Measurements from ENCODE around the gene CHST11.

CHST11 gene

GRCh38 chr12:104516821-104517220 lies 60.1 kb downstream of the CHST11 start:
- H3K27ac ChIP-seq (ENCODE audit: low read depth, low read length), result no peak overlapping the region
- no peaks in the 10 kb centered on the region for H4K20me1 ChIP-seq (ENCODE audit: low read depth, low read length)
- H3K4me3 ChIP-seq (ENCODE audit: insufficient read depth, low read length, poor library complexity, severe bottlenecking), result no peak overlapping the region
- H3K9me3 ChIP-seq (ENCODE audit: insufficient read depth, low read length), result no peaks in the 10 kb centered on the region
- no peaks in the 10 kb centered on the region for H3K27me3 ChIP-seq (ENCODE audit: low read length)
- no peaks in the 10 kb centered on the region for H3F3A ChIP-seq (ENCODE audit: insufficient read depth)
- TF ChIP-seq EZH2phosphoT487 (conservative IDR thresholded peaks at IDR 0.05; ENCODE audit: low read length) (no peak), CTCF (IDR thresholded peaks at IDR 0.05; ENCODE audit: insufficient read depth, low read length, poor library complexity, severe bottlenecking) (no peak)
- H3K36me3 ChIP-seq (ENCODE audit: low read length), result no peaks in the 10 kb centered on the region
- no peak overlapping the region for H2AFZ ChIP-seq (ENCODE audit: low read depth, low read length, severe bottlenecking)
- H3K4me2 ChIP-seq (ENCODE audit: low read depth, low read length, poor library complexity, severe bottlenecking), result no peak overlapping the region
- H3K9ac ChIP-seq (ENCODE audit: low read length), result no peak overlapping the region
- H3K79me2 ChIP-seq (ENCODE audit: insufficient read depth, low read length), result no peaks in the 10 kb centered on the region
- H3K9me2 ChIP-seq (replicated peaks; ENCODE audit: insufficient read depth, low read length), result no peaks in the 10 kb centered on the region

GRCh38 chr12:104517880-104518279 lies 61.1 kb downstream of the CHST11 start:
- Histone ChIP-seq H3K4me3 (ENCODE audit: insufficient read depth, low read length, poor library complexity, severe bottlenecking) (no peak overlapping the region), H2AFZ (ENCODE audit: low read depth, low read length, severe bottlenecking) (no peak overlapping the region), H3K36me3 (ENCODE audit: low read length) (no peaks in the 10 kb centered on the region), H3K4me2 (ENCODE audit: low read depth, low read length, poor library complexity, severe bottlenecking) (no peak overlapping the region), H3K9ac (ENCODE audit: low read length) (no peak overlapping the region), H4K20me1 (ENCODE audit: low read depth, low read length) (no peaks in the 10 kb centered on the region), H3K27me3 (ENCODE audit: low read length) (no peaks in the 10 kb centered on the region), H3K27ac (ENCODE audit: low read depth, low read length) (no peak overlapping the region), H3K9me2 (replicated peaks; ENCODE audit: insufficient read depth, low read length) (no peaks in the 10 kb centered on the region), H3K9me3 (ENCODE audit: insufficient read depth, low read length) (no peaks in the 10 kb centered on the region), H3K79me2 (ENCODE audit: insufficient read depth, low read length) (no peaks in the 10 kb centered on the region), H3F3A (ENCODE audit: insufficient read depth) (no peaks in the 10 kb centered on the region)
- TF ChIP-seq EZH2phosphoT487 (conservative IDR thresholded peaks at IDR 0.05; ENCODE audit: low read length) (no peak), CTCF (IDR thresholded peaks at IDR 0.05; ENCODE audit: insufficient read depth, low read length, poor library complexity, severe bottlenecking) (no peak)

GRCh38 chr12:104519190-104520019 lies 62.7 kb downstream of the CHST11 start:
- H2AFZ ChIP-seq (ENCODE audit: low read depth, low read length, severe bottlenecking), result no peak overlapping the region
- no peak overlapping the region for H3K4me3 ChIP-seq (ENCODE audit: insufficient read depth, low read length, poor library complexity, severe bottlenecking)
- H3K36me3 ChIP-seq (ENCODE audit: low read length), result no peaks in the 10 kb centered on the region
- no peaks in the 10 kb centered on the region for H3K79me2 ChIP-seq (ENCODE audit: insufficient read depth, low read length)
- no peaks in the 10 kb centered on the region for H3K27me3 ChIP-seq (ENCODE audit: low read length)
- no peaks in the 10 kb centered on the region for H4K20me1 ChIP-seq (ENCODE audit: low read depth, low read length)
- H3K27ac ChIP-seq (ENCODE audit: low read depth, low read length), result no peak overlapping the region
- TF ChIP-seq EZH2phosphoT487 (conservative IDR thresholded peaks at IDR 0.05; ENCODE audit: low read length) (no peak), CTCF (IDR thresholded peaks at IDR 0.05; ENCODE audit: insufficient read depth, low read length, poor library complexity, severe bottlenecking) (no peak)
- H3F3A ChIP-seq (ENCODE audit: insufficient read depth), result no peaks in the 10 kb centered on the region
- H3K4me2 ChIP-seq (ENCODE audit: low read depth, low read length, poor library complexity, severe bottlenecking), result no peak overlapping the region
- no peaks in the 10 kb centered on the region for H3K9me3 ChIP-seq (ENCODE audit: insufficient read depth, low read length)
- H3K9me2 ChIP-seq (replicated peaks; ENCODE audit: insufficient read depth, low read length), result no peaks in the 10 kb centered on the region
- H3K9ac ChIP-seq (ENCODE audit: low read length), result no peak overlapping the region
